ENCODE data around the gene SCAF4. TPM values are rescaled to one million over a fixed set of nuclear protein-coding genes. Genes with fewer than 3 reads are reported as not detected.

The SCAF4 gene
- total RNA-seq, 2 experiments from 2014 or later = 25.9 to 87.3 TPM

- no peak for TF ChIP-seq EZH2phosphoT487 (IDR thresholded peaks at IDR 0.05; ENCODE audit: borderline replicate concordance, low read depth, low read length)
- TF ChIP-seq, protein P1, sequence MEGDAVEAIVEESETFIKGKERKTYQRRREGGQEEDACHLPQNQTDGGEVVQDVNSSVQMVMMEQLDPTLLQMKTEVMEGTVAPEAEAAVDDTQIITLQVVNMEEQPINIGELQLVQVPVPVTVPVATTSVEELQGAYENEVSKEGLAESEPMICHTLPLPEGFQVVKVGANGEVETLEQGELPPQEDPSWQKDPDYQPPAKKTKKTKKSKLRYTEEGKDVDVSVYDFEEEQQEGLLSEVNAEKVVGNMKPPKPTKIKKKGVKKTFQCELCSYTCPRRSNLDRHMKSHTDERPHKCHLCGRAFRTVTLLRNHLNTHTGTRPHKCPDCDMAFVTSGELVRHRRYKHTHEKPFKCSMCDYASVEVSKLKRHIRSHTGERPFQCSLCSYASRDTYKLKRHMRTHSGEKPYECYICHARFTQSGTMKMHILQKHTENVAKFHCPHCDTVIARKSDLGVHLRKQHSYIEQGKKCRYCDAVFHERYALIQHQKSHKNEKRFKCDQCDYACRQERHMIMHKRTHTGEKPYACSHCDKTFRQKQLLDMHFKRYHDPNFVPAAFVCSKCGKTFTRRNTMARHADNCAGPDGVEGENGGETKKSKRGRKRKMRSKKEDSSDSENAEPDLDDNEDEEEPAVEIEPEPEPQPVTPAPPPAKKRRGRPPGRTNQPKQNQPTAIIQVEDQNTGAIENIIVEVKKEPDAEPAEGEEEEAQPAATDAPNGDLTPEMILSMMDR (conservative IDR thresholded peaks at IDR 0.05; ENCODE audit: low read length) = no peak
- CTCF ChIA-PET (ENCODE audit: unreplicated experiment) = no interaction called here
- Histone ChIP-seq H3K79me2 (ENCODE audit: insufficient read depth, low read depth, low read length) (no peaks in the 10 kb centered on the region), H2AFZ (ENCODE audit: low read length) (peak overlapping the region; percentile 82), H3K4me1 (ENCODE audit: insufficient read depth, low read length, poor library complexity, severe bottlenecking) (peaks cover 11% of the 10 kb centered on the region), H3K9me3 (ENCODE audit: low read length) (peaks cover 6% of the 10 kb centered on the region; the same call in 1 of the 2 replicates), H3K36me3 (ENCODE audit: insufficient read depth, low read length) (no peaks in the 10 kb centered on the region), H4K20me1 (ENCODE audit: insufficient read depth, low read length) (no peaks in the 10 kb centered on the region), H3K4me2 (ENCODE audit: low read length) (peak overlapping the region; percentile 70), H3K9me2 (ENCODE audit: insufficient read depth, low read length) (no peaks in the 10 kb centered on the region), H3K27ac (ENCODE audit: low read depth, low read length, poor library complexity, severe bottlenecking) (peak overlapping the region; percentile 48), H3K4me3 (ENCODE audit: low read depth, low read length, poor library complexity, severe bottlenecking) (peak overlapping the region; percentile 49)
- no TSS peak for BruUV-seq (replicated peaks)
- intact Hi-C loops (cut with micrococcal nuclease; ENCODE audit: unreplicated experiment) = no loop called here
- POLR2A ChIA-PET = interaction anchor here (0.7 to 1.8 kb wide), 4 partner anchors 14 to 1079 kb away, joined by 4 to 7 read pairs (median 4); no protein-coding TSS in a partner anchor
- peak; percentile 54 for DNase-seq (ENCODE audit: low spot score)
Observed at GRCh38 chr21:31647650-31648049, 84.3 kb downstream of the SCAF4 start.

DNA sequence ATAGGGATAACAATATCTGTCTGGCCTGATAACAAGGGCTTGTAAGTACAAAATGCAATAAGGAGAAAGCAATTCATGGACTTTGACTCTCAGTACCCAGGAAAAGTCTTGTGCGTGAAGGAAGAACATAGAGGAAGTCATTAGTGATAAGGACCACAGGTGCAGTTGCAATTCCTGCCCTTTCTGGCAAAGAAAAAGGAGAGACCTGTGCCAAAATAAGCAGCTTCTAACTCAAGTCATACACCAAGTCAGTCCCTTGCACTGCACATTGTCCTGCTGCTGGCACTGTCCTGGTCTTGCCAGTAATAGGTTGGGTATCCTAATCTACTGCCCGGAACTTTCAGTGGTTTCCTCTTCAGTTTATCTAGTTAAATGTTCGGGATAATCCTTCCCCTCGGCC lies 87.3 kb downstream of the SCAF4 start:
- H3K4me3 ChIP-seq (ENCODE audit: low read depth, low read length, poor library complexity, severe bottlenecking) = no peak overlapping the region
- peaks cover 11% of the 10 kb centered on the region for H3K4me1 ChIP-seq (ENCODE audit: insufficient read depth, low read length, poor library complexity, severe bottlenecking)
- no peaks in the 10 kb centered on the region for H3K36me3 ChIP-seq (ENCODE audit: insufficient read depth, low read length)
- BruUV-seq (replicated peaks) = no TSS peak
- no peak overlapping the region for H3K27ac ChIP-seq (ENCODE audit: low read depth, low read length, poor library complexity, severe bottlenecking)
- no peaks in the 10 kb centered on the region for H3K79me2 ChIP-seq (ENCODE audit: insufficient read depth, low read depth, low read length)
- H3K9me2 ChIP-seq (ENCODE audit: insufficient read depth, low read length) = no peaks in the 10 kb centered on the region
- intact Hi-C loops (cut with micrococcal nuclease; ENCODE audit: unreplicated experiment) = no loop called here
- ChIA-PET CTCF (ENCODE audit: unreplicated experiment) (no interaction called here), POLR2A (no interaction called here)
- no peak for DNase-seq (ENCODE audit: low spot score)
- TF ChIP-seq EZH2phosphoT487 (IDR thresholded peaks at IDR 0.05; ENCODE audit: borderline replicate concordance, low read depth, low read length) = no peak
- no peak overlapping the region for H2AFZ ChIP-seq (ENCODE audit: low read length)
- no peak overlapping the region for H3K4me2 ChIP-seq (ENCODE audit: low read length)
- no peaks in the 10 kb centered on the region for H3K9me3 ChIP-seq (ENCODE audit: low read length)
- H4K20me1 ChIP-seq (ENCODE audit: insufficient read depth, low read length) = no peaks in the 10 kb centered on the region

DNA sequence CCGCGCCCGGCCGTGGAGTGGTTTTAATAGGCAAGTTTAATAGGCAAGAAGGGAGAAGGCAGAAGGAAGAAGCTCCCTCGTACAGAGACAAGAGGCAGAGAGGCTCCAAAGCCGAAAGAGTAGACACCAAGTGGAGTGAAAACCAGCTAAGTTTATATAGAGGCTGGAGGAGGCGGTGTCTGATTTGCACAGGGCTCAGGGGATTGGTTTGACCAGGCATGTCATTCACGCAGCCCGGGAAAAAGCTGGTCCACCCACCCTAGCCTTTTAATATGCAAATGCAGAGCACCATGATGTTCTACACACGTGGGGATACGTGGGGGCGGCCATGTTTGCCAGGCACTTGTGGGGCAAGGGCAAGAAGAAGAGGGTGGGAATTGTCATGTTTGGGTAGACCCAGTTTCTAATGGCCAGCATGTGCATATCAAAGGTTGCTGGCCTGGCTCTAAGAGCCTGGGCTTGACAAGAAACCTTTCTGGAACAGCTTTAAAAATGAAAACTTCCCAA lies 90.4 kb downstream of the SCAF4 start:
- Histone ChIP-seq H3K27ac (ENCODE audit: low read depth, low read length, poor library complexity, severe bottlenecking) (no peak overlapping the region), H2AFZ (ENCODE audit: low read length) (no peak overlapping the region), H3K36me3 (ENCODE audit: insufficient read depth, low read length) (no peaks in the 10 kb centered on the region), H4K20me1 (ENCODE audit: insufficient read depth, low read length) (no peaks in the 10 kb centered on the region), H3K4me1 (ENCODE audit: insufficient read depth, low read length, poor library complexity, severe bottlenecking) (no peaks in the 10 kb centered on the region), H3K9me3 (ENCODE audit: low read length) (no peaks in the 10 kb centered on the region), H3K4me2 (ENCODE audit: low read length) (no peak overlapping the region), H3K4me3 (ENCODE audit: low read depth, low read length, poor library complexity, severe bottlenecking) (no peak overlapping the region), H3K79me2 (ENCODE audit: insufficient read depth, low read depth, low read length) (no peaks in the 10 kb centered on the region), H3K9me2 (ENCODE audit: insufficient read depth, low read length) (no peaks in the 10 kb centered on the region)
- BruUV-seq (replicated peaks) = no TSS peak
- intact Hi-C loops (cut with micrococcal nuclease; ENCODE audit: unreplicated experiment) = no loop called here
- ChIA-PET CTCF (ENCODE audit: unreplicated experiment) (no interaction called here), POLR2A (no interaction called here)
- TF ChIP-seq, protein P1 (conservative IDR thresholded peaks at IDR 0.05; ENCODE audit: low read length) = no peak
- no peak for TF ChIP-seq EZH2phosphoT487 (IDR thresholded peaks at IDR 0.05; ENCODE audit: borderline replicate concordance, low read depth, low read length)
- DNase-seq (ENCODE audit: low spot score) = no peak
